ENCODE results near the gene NUP214. TPM values are rescaled to one million over a fixed set of nuclear protein-coding genes. Genes with fewer than 3 reads are reported as not detected.

NUP214 gene
- total RNA-seq, 1 experiment from 2014 or later, result 34.9 TPM

- no TSS peak for BruUV-seq (replicated peaks)
- intact Hi-C loops (cut with micrococcal nuclease; ENCODE audit: unreplicated experiment) (no loop called here), in situ Hi-C loops (cut with HindIII; ENCODE audit: low pct_unique_long_range_greater_than_20kb, low sequenced_read_pairs) (no loop called here)
- Histone ChIP-seq H3K36me3 (ENCODE audit: control insufficient read depth, insufficient read depth, low read length) (no peaks in the 10 kb centered on the region), H3K4me1 (ENCODE audit: control insufficient read depth, insufficient read depth, low read length) (no peaks in the 10 kb centered on the region), H3K9me3 (ENCODE audit: control insufficient read depth, insufficient read depth, low read depth, low read length) (no peaks in the 10 kb centered on the region), H3K4me3 (ENCODE audit: low read depth in 2 of 2, low read length in 2 of 2) (no peak overlapping the region), H3K27ac (ENCODE audit: low read length) (no peak overlapping the region), H3K27me3 (ENCODE audit: control insufficient read depth, insufficient read depth, low read length) (peaks cover 2% of the 10 kb centered on the region; the same call in 1 of the 2 replicates)
- ChIA-PET CTCF (interaction anchor here (0.6 kb wide), 1 partner anchor 28 kb away, joined by 11 read pairs; no protein-coding TSS in a partner anchor), POLR2A (no interaction called here)
- ATAC-seq (no peak), DNase-seq (ENCODE audit: low read depth, low spot score) (no peak)
- TF ChIP-seq TCF7L2 (IDR thresholded peaks at IDR 0.05; ENCODE audit: low read depth, low read length), result no peak
Observed at GRCh38 chr9:131279196-131279862, 153.9 kb downstream of the NUP214 start.

- in situ Hi-C loops (cut with HindIII; ENCODE audit: low pct_unique_long_range_greater_than_20kb, low sequenced_read_pairs), result no loop called here
- no TSS peak for BruUV-seq (replicated peaks)
- ChIA-PET CTCF (interaction anchor here (0.6 kb wide), 1 partner anchor 27 kb away, joined by 11 read pairs; no protein-coding TSS in a partner anchor), POLR2A (no interaction called here)
- TF ChIP-seq POLR2AphosphoS5 (IDR thresholded peaks at IDR 0.05; ENCODE audit: low read depth, low read length), result no peak
- DNase-seq (ENCODE audit: low read depth, low spot score) (no peak), ATAC-seq (no peak)
- Histone ChIP-seq H3K36me3 (ENCODE audit: control insufficient read depth, insufficient read depth, low read length) (no peaks in the 10 kb centered on the region), H3K4me1 (ENCODE audit: control insufficient read depth, insufficient read depth, low read length) (no peaks in the 10 kb centered on the region), H3K9me3 (ENCODE audit: control insufficient read depth, insufficient read depth, low read depth, low read length) (no peaks in the 10 kb centered on the region), H3K4me3 (ENCODE audit: low read depth in 2 of 2, low read length in 2 of 2) (no peak overlapping the region), H3K27me3 (ENCODE audit: control insufficient read depth, insufficient read depth, low read length) (peaks cover 2% of the 10 kb centered on the region; the same call in 1 of the 2 replicates), H3K27ac (ENCODE audit: low read length) (no peak overlapping the region)
- intact Hi-C loops (cut with micrococcal nuclease; ENCODE audit: unreplicated experiment), result no loop called here
Observed at GRCh38 chr9:131279863-131280570, 154.6 kb downstream of the NUP214 start.

- Histone ChIP-seq H3K4me1 (ENCODE audit: control insufficient read depth, insufficient read depth, low read length) (no peaks in the 10 kb centered on the region), H3K27me3 (ENCODE audit: control insufficient read depth, insufficient read depth, low read length) (peaks cover 2% of the 10 kb centered on the region; the same call in 1 of the 2 replicates), H3K36me3 (ENCODE audit: control insufficient read depth, insufficient read depth, low read length) (no peaks in the 10 kb centered on the region), H3K9me3 (ENCODE audit: control insufficient read depth, insufficient read depth, low read depth, low read length) (no peaks in the 10 kb centered on the region), H3K4me3 (ENCODE audit: low read depth in 2 of 2, low read length in 2 of 2) (no peak overlapping the region), H3K27ac (ENCODE audit: low read length) (no peak overlapping the region)
- DNase-seq (ENCODE audit: low read depth, low spot score) (no peak), ATAC-seq (no peak)
- TF ChIP-seq POLR2AphosphoS5 (IDR thresholded peaks at IDR 0.05; ENCODE audit: low read depth, low read length) (no peak), TCF7L2 (IDR thresholded peaks at IDR 0.05; ENCODE audit: low read depth, low read length) (no peak), CTCF (IDR thresholded peaks at IDR 0.05) (no peak), REST (IDR thresholded peaks at IDR 0.05; ENCODE audit: insufficient read depth in 1 of 2, low read depth in 2 of 2, low read length in 1 of 2) (no peak), SIN3A (IDR thresholded peaks at IDR 0.05; ENCODE audit: borderline replicate concordance, insufficient read depth, low read depth, low read length) (no peak)
- POLR2A ChIA-PET, result no interaction called here
- BruUV-seq (replicated peaks), result no TSS peak
- CTCF ChIA-PET, result no interaction called here
- in situ Hi-C loops (cut with HindIII; ENCODE audit: low pct_unique_long_range_greater_than_20kb, low sequenced_read_pairs), result no loop called here
- intact Hi-C loops (cut with micrococcal nuclease; ENCODE audit: unreplicated experiment), result no loop called here
Observed at GRCh38 chr9:131280660-131281059, 155.3 kb downstream of the NUP214 start.

All from Panc1 (cell line).